ENCODE results near the gene AFF1.

The AFF1 gene

GRCh38 chr4:87053802-87054767, 119.3 kb downstream of the AFF1 start:
- Histone ChIP-seq H3K27me3 (ENCODE audit: control insufficient read depth in 2 of 2, insufficient read depth in 2 of 2, low read length in 2 of 2) (no peaks in the 10 kb centered on the region), H3K36me3 (ENCODE audit: control insufficient read depth in 2 of 2, insufficient read depth in 2 of 2, low read length in 2 of 2) (peaks cover 4% of the 10 kb centered on the region in 2 donors), H3K9me3 (ENCODE audit: control insufficient read depth in 2 of 2, low read length in 2 of 2) (no peaks in the 10 kb centered on the region), H3K9ac (ENCODE audit: low read depth in 1 of 2, low read length in 2 of 2) (no peak overlapping the region), H3K4me3 (ENCODE audit: low read length in 2 of 2) (no peak overlapping the region), H3K27ac (ENCODE audit: low read depth in 2 of 2, low read length in 2 of 2) (peak overlapping the region in 1 of 2 donors; percentile 18), H3K4me1 (ENCODE audit: control insufficient read depth in 2 of 2, insufficient read depth in 2 of 2, low read length in 2 of 2) (peaks cover 29 to 39% of the 10 kb centered on the region in 2 donors)

DNA sequence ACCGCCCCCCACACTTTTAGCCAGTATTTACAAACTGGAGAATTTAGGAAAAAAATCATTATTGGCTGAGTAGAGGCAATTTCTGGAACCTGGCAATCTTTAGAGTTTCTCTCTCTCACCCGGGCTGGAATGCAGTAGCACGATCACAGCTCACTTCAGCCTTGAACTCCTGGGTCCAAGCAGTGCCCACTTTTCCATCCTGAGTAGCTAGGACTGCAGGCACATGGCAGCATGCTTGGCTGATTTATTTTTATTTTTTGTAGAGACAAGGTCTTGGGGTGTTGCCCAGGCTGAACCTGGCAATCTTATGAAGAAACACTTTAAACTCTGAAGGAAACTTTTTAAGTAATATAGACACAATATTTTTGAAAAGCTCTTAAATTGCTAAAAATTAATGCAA, 120.1 kb downstream of the AFF1 start:
- Histone ChIP-seq H3K4me1 (ENCODE audit: control insufficient read depth in 2 of 2, insufficient read depth in 2 of 2, low read length in 2 of 2) (peaks cover 35 to 47% of the 10 kb centered on the region in 2 donors), H3K36me3 (ENCODE audit: control insufficient read depth in 2 of 2, insufficient read depth in 2 of 2, low read length in 2 of 2) (peaks cover 2 to 4% of the 10 kb centered on the region in 2 donors), H3K9ac (ENCODE audit: low read depth in 1 of 2, low read length in 2 of 2) (no peak overlapping the region), H3K27me3 (ENCODE audit: control insufficient read depth in 2 of 2, insufficient read depth in 2 of 2, low read length in 2 of 2) (no peaks in the 10 kb centered on the region), H3K4me3 (ENCODE audit: low read length in 2 of 2) (no peak overlapping the region), H3K9me3 (ENCODE audit: control insufficient read depth in 2 of 2, low read length in 2 of 2) (no peaks in the 10 kb centered on the region), H3K27ac (ENCODE audit: low read depth in 2 of 2, low read length in 2 of 2) (peak overlapping the region in 1 of 2 donors; percentile 14)

GRCh38 chr4:87055311-87055710, 120.5 kb downstream of the AFF1 start:
- H3K27ac ChIP-seq (ENCODE audit: low read depth in 2 of 2, low read length in 2 of 2) = peak overlapping the region in 1 of 2 donors; percentile 50
- H3K9ac ChIP-seq (ENCODE audit: low read depth in 1 of 2, low read length in 2 of 2) = no peak overlapping the region
- peaks cover 2 to 4% of the 10 kb centered on the region in 2 donors for H3K36me3 ChIP-seq (ENCODE audit: control insufficient read depth in 2 of 2, insufficient read depth in 2 of 2, low read length in 2 of 2)
- no peak overlapping the region for H3K4me3 ChIP-seq (ENCODE audit: low read length in 2 of 2)
- no peaks in the 10 kb centered on the region for H3K9me3 ChIP-seq (ENCODE audit: control insufficient read depth in 2 of 2, low read length in 2 of 2)
- H3K27me3 ChIP-seq (ENCODE audit: control insufficient read depth in 2 of 2, insufficient read depth in 2 of 2, low read length in 2 of 2) = no peaks in the 10 kb centered on the region
- H3K4me1 ChIP-seq (ENCODE audit: control insufficient read depth in 2 of 2, insufficient read depth in 2 of 2, low read length in 2 of 2) = peaks cover 39 to 47% of the 10 kb centered on the region in 2 donors

DNA sequence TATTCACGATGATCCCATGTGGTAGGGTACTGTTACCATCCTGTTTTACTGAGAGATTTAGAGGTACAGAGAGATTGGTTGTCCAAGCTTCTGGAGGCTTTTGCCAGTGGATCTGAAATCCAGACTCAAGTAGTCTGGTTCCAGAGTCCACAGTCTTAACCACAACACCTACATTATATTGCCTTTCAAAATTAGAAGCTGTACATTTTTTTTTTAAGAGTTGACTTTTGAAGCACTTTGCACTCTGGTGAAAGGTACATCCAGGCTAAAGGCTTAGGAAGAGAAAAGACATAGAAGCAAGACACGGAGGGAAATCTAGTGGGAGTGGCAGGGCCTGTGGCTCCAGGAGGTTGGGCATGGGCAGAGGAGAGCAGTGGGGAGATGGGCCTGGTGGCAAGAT, 122.1 kb downstream of the AFF1 start:
- H3K9ac ChIP-seq (ENCODE audit: low read depth in 1 of 2, low read length in 2 of 2) = no peak overlapping the region
- no peaks in the 10 kb centered on the region for H3K27me3 ChIP-seq (ENCODE audit: control insufficient read depth in 2 of 2, insufficient read depth in 2 of 2, low read length in 2 of 2)
- H3K4me1 ChIP-seq (ENCODE audit: control insufficient read depth in 2 of 2, insufficient read depth in 2 of 2, low read length in 2 of 2) = peaks cover 46 to 54% of the 10 kb centered on the region in 2 donors
- peaks cover 0 to 5% of the 10 kb centered on the region in 2 donors for H3K36me3 ChIP-seq (ENCODE audit: control insufficient read depth in 2 of 2, insufficient read depth in 2 of 2, low read length in 2 of 2)
- H3K27ac ChIP-seq (ENCODE audit: low read depth in 2 of 2, low read length in 2 of 2) = peak overlapping the region; percentile 46 to 77
- H3K9me3 ChIP-seq (ENCODE audit: control insufficient read depth in 2 of 2, low read length in 2 of 2) = no peaks in the 10 kb centered on the region
- H3K4me3 ChIP-seq (ENCODE audit: low read length in 2 of 2) = peak overlapping the region in 1 of 2 donors; percentile 14

DNA sequence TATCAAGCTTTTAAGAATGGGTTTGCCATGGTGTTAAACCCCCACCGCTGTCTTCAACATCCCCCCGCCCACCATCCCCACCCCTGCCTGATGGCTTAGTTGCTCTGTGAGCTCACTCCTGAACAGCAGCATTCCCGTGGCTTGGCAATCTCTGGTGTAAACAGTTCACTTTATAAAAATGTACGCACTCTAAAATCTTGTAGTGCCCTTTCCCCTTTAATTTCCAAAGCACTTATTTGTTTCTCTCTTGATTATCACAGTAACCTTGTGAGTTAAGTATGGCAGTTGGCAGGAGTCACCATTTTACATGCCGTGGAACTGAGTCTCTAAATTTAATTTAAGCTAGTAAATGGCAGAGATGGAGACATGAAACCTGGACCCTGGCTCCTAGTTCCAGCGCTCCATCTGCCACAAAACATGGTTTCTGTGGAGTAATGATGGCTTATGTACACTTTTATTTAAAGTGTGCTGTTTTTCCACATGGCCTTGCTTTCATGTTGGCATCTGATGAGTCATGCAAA, 123.1 kb downstream of the AFF1 start:
- Histone ChIP-seq H3K27ac (ENCODE audit: low read depth in 2 of 2, low read length in 2 of 2) (peak overlapping the region in 1 of 2 donors; percentile 46), H3K4me1 (ENCODE audit: control insufficient read depth in 2 of 2, insufficient read depth in 2 of 2, low read length in 2 of 2) (peaks cover 46 to 49% of the 10 kb centered on the region in 2 donors), H3K4me3 (ENCODE audit: low read length in 2 of 2) (no peak overlapping the region), H3K27me3 (ENCODE audit: control insufficient read depth in 2 of 2, insufficient read depth in 2 of 2, low read length in 2 of 2) (no peaks in the 10 kb centered on the region), H3K9me3 (ENCODE audit: control insufficient read depth in 2 of 2, low read length in 2 of 2) (no peaks in the 10 kb centered on the region), H3K9ac (ENCODE audit: low read depth in 1 of 2, low read length in 2 of 2) (no peak overlapping the region), H3K36me3 (ENCODE audit: control insufficient read depth in 2 of 2, insufficient read depth in 2 of 2, low read length in 2 of 2) (peaks cover 3 to 5% of the 10 kb centered on the region in 2 donors)

GRCh38 chr4:87058356-87059073, 123.7 kb downstream of the AFF1 start:
- no peak overlapping the region for H3K4me3 ChIP-seq (ENCODE audit: low read length in 2 of 2)
- H3K27me3 ChIP-seq (ENCODE audit: control insufficient read depth in 2 of 2, insufficient read depth in 2 of 2, low read length in 2 of 2) = no peaks in the 10 kb centered on the region
- no peak overlapping the region for H3K9ac ChIP-seq (ENCODE audit: low read depth in 1 of 2, low read length in 2 of 2)
- H3K36me3 ChIP-seq (ENCODE audit: control insufficient read depth in 2 of 2, insufficient read depth in 2 of 2, low read length in 2 of 2) = peaks cover 3 to 5% of the 10 kb centered on the region in 2 donors
- H3K27ac ChIP-seq (ENCODE audit: low read depth in 2 of 2, low read length in 2 of 2) = peak overlapping the region in 1 of 2 donors; percentile 46
- H3K4me1 ChIP-seq (ENCODE audit: control insufficient read depth in 2 of 2, insufficient read depth in 2 of 2, low read length in 2 of 2) = peaks cover 46 to 49% of the 10 kb centered on the region in 2 donors
- no peaks in the 10 kb centered on the region for H3K9me3 ChIP-seq (ENCODE audit: control insufficient read depth in 2 of 2, low read length in 2 of 2)

DNA sequence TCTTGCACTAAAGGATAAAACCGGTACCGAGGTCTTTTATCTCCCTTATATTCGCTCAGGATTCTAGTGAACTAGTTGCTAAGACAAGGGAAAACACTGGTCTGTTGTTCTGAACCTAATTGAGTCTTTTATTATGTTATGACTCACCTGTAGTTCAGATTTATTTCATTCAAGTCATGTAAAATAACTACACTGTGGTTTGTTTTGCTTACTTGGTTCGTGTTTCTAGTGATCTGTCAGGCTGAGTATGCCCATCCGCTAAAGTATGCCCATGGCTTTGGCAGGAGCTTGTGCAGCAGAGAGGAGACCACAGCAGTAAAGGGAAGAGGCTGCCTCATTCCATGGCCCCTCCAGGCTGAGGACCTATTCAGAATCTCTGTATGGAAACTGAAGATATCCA, 126.1 kb downstream of the AFF1 start:
- Histone ChIP-seq H3K4me1 (ENCODE audit: control insufficient read depth in 2 of 2, insufficient read depth in 2 of 2, low read length in 2 of 2) (peaks cover 38% of the 10 kb centered on the region in 2 donors), H3K4me3 (ENCODE audit: low read length in 2 of 2) (no peak overlapping the region), H3K27me3 (ENCODE audit: control insufficient read depth in 2 of 2, insufficient read depth in 2 of 2, low read length in 2 of 2) (no peaks in the 10 kb centered on the region), H3K9me3 (ENCODE audit: control insufficient read depth in 2 of 2, low read length in 2 of 2) (no peaks in the 10 kb centered on the region), H3K9ac (ENCODE audit: low read depth in 1 of 2, low read length in 2 of 2) (no peak overlapping the region), H3K36me3 (ENCODE audit: control insufficient read depth in 2 of 2, insufficient read depth in 2 of 2, low read length in 2 of 2) (peaks cover 3 to 5% of the 10 kb centered on the region in 2 donors), H3K27ac (ENCODE audit: low read depth in 2 of 2, low read length in 2 of 2) (peak overlapping the region in 1 of 2 donors; percentile 45)

- no peak overlapping the region for H3K27ac ChIP-seq (ENCODE audit: low read depth in 2 of 2, low read length in 2 of 2)
- peaks cover 13 to 14% of the 10 kb centered on the region in 2 donors for H3K4me1 ChIP-seq (ENCODE audit: control insufficient read depth in 2 of 2, insufficient read depth in 2 of 2, low read length in 2 of 2)
- H3K36me3 ChIP-seq (ENCODE audit: control insufficient read depth in 2 of 2, insufficient read depth in 2 of 2, low read length in 2 of 2) = peaks cover 5% of the 10 kb centered on the region in 2 donors
- H3K9ac ChIP-seq (ENCODE audit: low read depth in 1 of 2, low read length in 2 of 2) = no peak overlapping the region
- no peak overlapping the region for H3K4me3 ChIP-seq (ENCODE audit: low read length in 2 of 2)
- no peaks in the 10 kb centered on the region for H3K27me3 ChIP-seq (ENCODE audit: control insufficient read depth in 2 of 2, insufficient read depth in 2 of 2, low read length in 2 of 2)
- H3K9me3 ChIP-seq (ENCODE audit: control insufficient read depth in 2 of 2, low read length in 2 of 2) = no peaks in the 10 kb centered on the region
These were observed 130.2 kb downstream of the AFF1 start for GRCh38 chr4:87065021-87065420.

GRCh38 chr4:87066403-87067123, 131.8 kb downstream of the AFF1 start:
- H3K27me3 ChIP-seq (ENCODE audit: control insufficient read depth in 2 of 2, insufficient read depth in 2 of 2, low read length in 2 of 2) = no peaks in the 10 kb centered on the region
- peaks cover 9 to 10% of the 10 kb centered on the region in 2 donors for H3K4me1 ChIP-seq (ENCODE audit: control insufficient read depth in 2 of 2, insufficient read depth in 2 of 2, low read length in 2 of 2)
- peaks cover 3 to 5% of the 10 kb centered on the region in 2 donors for H3K36me3 ChIP-seq (ENCODE audit: control insufficient read depth in 2 of 2, insufficient read depth in 2 of 2, low read length in 2 of 2)
- H3K4me3 ChIP-seq (ENCODE audit: low read length in 2 of 2) = no peak overlapping the region
- H3K9ac ChIP-seq (ENCODE audit: low read depth in 1 of 2, low read length in 2 of 2) = no peak overlapping the region
- no peaks in the 10 kb centered on the region for H3K9me3 ChIP-seq (ENCODE audit: control insufficient read depth in 2 of 2, low read length in 2 of 2)
- H3K27ac ChIP-seq (ENCODE audit: low read depth in 2 of 2, low read length in 2 of 2) = no peak overlapping the region
